ENCODE data around the gene SKIL.
A peak's percentile ranks its signal among the peaks of the same experiment; 100 is the strongest.

The SKIL gene

GRCh38 chr3:170346481-170347392, 10.8 kb upstream of the SKIL start:
- DNase-seq (ENCODE audit: low read depth in 2 of 2): no peak

GRCh38 chr3:170350515-170351413, 6.8 kb upstream of the SKIL start:
- DNase-seq (ENCODE audit: low read depth in 2 of 2): no peak

- DNase-seq (ENCODE audit: low read depth in 2 of 2): no peak
Measured at GRCh38 chr3:170352936-170353335, 4.6 kb upstream of the SKIL start.

- DNase-seq (ENCODE audit: low read depth in 2 of 2): no peak
Measured at GRCh38 chr3:170353485-170353884, 4.0 kb upstream of the SKIL start.

GRCh38 chr3:170354760-170355159, 2.8 kb upstream of the SKIL start:
- DNase-seq (ENCODE audit: low read depth in 2 of 2): no peak

GRCh38 chr3:170355738-170356595, 1.5 kb upstream of the SKIL start:
- DNase-seq (ENCODE audit: low read depth in 2 of 2): no peak

GRCh38 chr3:170356596-170357175, 829 bp upstream of the SKIL start:
- peak in 1 of 2 donors; percentile 6 for DNase-seq (ENCODE audit: low read depth in 2 of 2)

GRCh38 chr3:170358042-170359010, 811 bp downstream of the SKIL start:
- DNase-seq (ENCODE audit: low read depth in 2 of 2): peak; percentile 68 to 71

- DNase-seq (ENCODE audit: low read depth in 2 of 2): no peak
Measured at GRCh38 chr3:170359178-170359704, 1.7 kb downstream of the SKIL start.

GRCh38 chr3:170360466-170360865, 3.0 kb downstream of the SKIL start:
- DNase-seq (ENCODE audit: low read depth in 2 of 2): no peak

GRCh38 chr3:170360916-170361315, 3.4 kb downstream of the SKIL start:
- no peak for DNase-seq (ENCODE audit: low read depth in 2 of 2)

- no peak for DNase-seq (ENCODE audit: low read depth in 2 of 2)
Measured at GRCh38 chr3:170361711-170362110, 4.2 kb downstream of the SKIL start.

- no peak for DNase-seq (ENCODE audit: low read depth in 2 of 2)
Measured at GRCh38 chr3:170363471-170363994, 6.0 kb downstream of the SKIL start.

- no peak for DNase-seq (ENCODE audit: low read depth in 2 of 2)
Measured at GRCh38 chr3:170364965-170365364, 7.5 kb downstream of the SKIL start.

- DNase-seq (ENCODE audit: low read depth in 2 of 2): no peak
Measured at GRCh38 chr3:170367797-170368196, 10.3 kb downstream of the SKIL start.

GRCh38 chr3:170368921-170369320, 11.4 kb downstream of the SKIL start:
- no peak for DNase-seq (ENCODE audit: low read depth in 2 of 2)

- DNase-seq (ENCODE audit: low read depth in 2 of 2): no peak
Measured at GRCh38 chr3:170372190-170372879, 14.8 kb downstream of the SKIL start.

GRCh38 chr3:170383567-170383966, 26.1 kb downstream of the SKIL start:
- no peak for DNase-seq (ENCODE audit: low read depth in 2 of 2)

GRCh38 chr3:170386468-170386867, 29.0 kb downstream of the SKIL start:
- DNase-seq (ENCODE audit: low read depth in 2 of 2): no peak
